Endothelial cell of umbilical vein (primary cell): Measurements from ENCODE around the gene CAV1. TPM values are rescaled to one million over a fixed set of nuclear protein-coding genes. Genes with fewer than 3 reads are reported as not detected.

Source experiments
- BruUV-seq: library from RNA; stranded (reverse); fragments of 400-500 nt; replicated peaks from 2 replicates; lab custom pipeline; 2021; lab: Mats Ljungman, UMichigan
- CTCF ChIA-PET: fragments of 300-600, 350-600 bp; sonication (Branson Sonifier 250); formaldehyde crosslinking; loops from one replicate; lab custom pipeline; 2021; ENCODE audit warnings: antibody characterized with exemption, inconsistent platforms; lab: Charles Lee
- POLR2A ChIA-PET: fragments of 300-600, 350-600 bp; sonication (Branson Sonifier 250); formaldehyde crosslinking; loops from one replicate; lab custom pipeline; 2021; ENCODE audit warnings: antibody characterized with exemption, inconsistent platforms; lab: Charles Lee
- DNase-seq: peaks from one replicate; pipeline ENCODE4 v3.0.0-alpha.2; 2011; ENCODE audit warnings: low read depth, low spot score
- FAIRE-seq: peaks from 2 replicates; lab custom pipeline; 2011; peaks lifted over from hg19 to GRCh38; lab: Jason Lieb, UNC
- H2AFZ ChIP-seq: 2 replicates; pipeline ENCODE4 v1.6.0; 2012; ENCODE audit warnings: low read depth, low read length, control low read depth, inconsistent platforms
- H3K27ac ChIP-seq: 2 replicates; pipeline ENCODE4 v1.5.1; 2011; ENCODE audit warnings: low read depth, mild to moderate bottlenecking, control low read depth, low read length, moderate library complexity; ENCODE audit not compliant: insufficient read depth
- H3K27me3 ChIP-seq, 2 experiments: 2 replicates each; pipeline versions ENCODE4 v1.6.0 to v1.6.1; 2011; ENCODE audit warnings: low read length in 2 of 2, mixed read lengths in 1 of 2; ENCODE audit not compliant: control insufficient read depth in 2 of 2, insufficient read depth in 2 of 2
- H3K36me3 ChIP-seq, 2 experiments: 2 replicates in 1 of 2; 3 replicates in 1 of 2; pipeline ENCODE4 v1.5.1; 2011; ENCODE audit warnings: low read length in 2 of 2, mild to moderate bottlenecking in 1 of 2, moderate library complexity in 1 of 2; ENCODE audit not compliant: control insufficient read depth in 2 of 2, insufficient read depth in 2 of 2; ENCODE audit errors: extremely low read depth in 1 of 2
- H3K4me1 ChIP-seq: 3 replicates; pipeline ENCODE4 v1.5.1; 2011; ENCODE audit warnings: mild to moderate bottlenecking, low read length; ENCODE audit not compliant: control insufficient read depth, insufficient read depth; ENCODE audit errors: extremely low read depth
- H3K4me2 ChIP-seq: 2 replicates; pipeline ENCODE4 v1.6.1; 2011; ENCODE audit warnings: low read length, control low read depth, mixed read lengths; ENCODE audit not compliant: insufficient read depth
- H3K4me3 ChIP-seq, 3 experiments: fragments of 200-600 bp in 1 of 3; sonication (generic), shearing (Covaris generic) in 1 of 3; replicated peaks in 1 of 3; 2 replicates each; pipeline ENCODE4 v1.5.1; 2011 to 2016; ENCODE audit warnings: control low read depth in 3 of 3, low read length in 3 of 3, mild to moderate bottlenecking in 2 of 3, inconsistent platforms in 1 of 3, low read depth in 1 of 3, moderate library complexity in 1 of 3; ENCODE audit not compliant: insufficient read depth in 1 of 3
- H3K79me2 ChIP-seq: 2 replicates; pipeline ENCODE4 v1.6.0; 2012; ENCODE audit warnings: low read length, inconsistent platforms; ENCODE audit not compliant: control insufficient read depth, insufficient read depth
- H3K9ac ChIP-seq: replicated peaks from 2 replicates; pipeline ENCODE3; 2011; ENCODE audit warnings: low read length, control low read depth; ENCODE audit not compliant: insufficient read depth; ENCODE audit errors: extremely low read depth
- H3K9me1 ChIP-seq: replicated peaks from 3 replicates; pipeline ENCODE4 v1.6.0; 2011; ENCODE audit warnings: mild to moderate bottlenecking, low read length; ENCODE audit not compliant: control insufficient read depth, insufficient read depth; ENCODE audit errors: extremely low read depth
- H3K9me3 ChIP-seq: replicated peaks from 2 replicates; pipeline ENCODE4 v1.5.1; 2012; ENCODE audit warnings: low read length, inconsistent platforms; ENCODE audit not compliant: control insufficient read depth, insufficient read depth
- H4K20me1 ChIP-seq: replicated peaks from 2 replicates; pipeline ENCODE3; 2011; ENCODE audit warnings: mild to moderate bottlenecking, low read length; ENCODE audit not compliant: control insufficient read depth, insufficient read depth; ENCODE audit errors: extremely low read depth
- EZH2 ChIP-seq: IDR thresholded peaks from 2 replicates; pipeline ENCODE4 v1.6.1; 2012; ENCODE audit warnings: borderline replicate concordance, low read depth, mild to moderate bottlenecking, moderate library complexity, low read length, inconsistent platforms; ENCODE audit not compliant: severe bottlenecking
- FOS ChIP-seq: IDR thresholded peaks from 2 replicates; pipeline ENCODE4 v1.6.1; 2011; ENCODE audit warnings: mild to moderate bottlenecking, low read length, moderate library complexity, borderline replicate concordance; ENCODE audit not compliant: insufficient read depth
- GATA2 ChIP-seq: IDR thresholded peaks from 2 replicates; pipeline ENCODE4 v1.7.0; 2011; ENCODE audit warnings: low read depth, mild to moderate bottlenecking, moderate library complexity, mixed read lengths, low read length; ENCODE audit not compliant: insufficient read length, insufficient read depth
- JUN ChIP-seq: IDR thresholded peaks from 2 replicates; pipeline ENCODE4 v1.6.1; 2011; ENCODE audit warnings: borderline replicate concordance, low read depth; ENCODE audit not compliant: insufficient read length, insufficient read depth
- MAX ChIP-seq: IDR thresholded peaks from 2 replicates; pipeline ENCODE4 v1.6.1; 2011; ENCODE audit not compliant: insufficient read depth, insufficient read length
- MYC ChIP-seq: IDR thresholded peaks from one replicate; pipeline ENCODE4 v1.6.1; 2011; ENCODE audit warnings: mild to moderate bottlenecking, low read depth, low read length
- POLR2A ChIP-seq: IDR thresholded peaks from 2 replicates; pipeline ENCODE4 v1.6.1; 2012; ENCODE audit warnings: low read depth, mild to moderate bottlenecking, control low read depth, low read length
- POLR2AphosphoS5 ChIP-seq: IDR thresholded peaks from 2 replicates; pipeline ENCODE4 v1.6.1; 2012; ENCODE audit warnings: low read depth, mild to moderate bottlenecking, control low read depth, low read length, moderate library complexity; ENCODE audit not compliant: insufficient read depth
- dilution Hi-C: fragments of 300-500 bp; cut with MboI; formaldehyde crosslinking; loops from one replicate; pipeline ENCODE4 v1.15.0; 2019; ENCODE audit warnings: low sequenced_read_pairs; ENCODE audit not compliant: extremely low pct_ligation_motif_present
- intact Hi-C: fragments of 100-400 bp; cut with micrococcal nuclease; formaldehyde crosslinking; loops from one replicate; pipeline ENCODE4 v1.10.0; 2022
- polyA plus RNA-seq, 4 experiments: library from polyadenylated mRNA; depleted of rRNA in 3 of 4; stranded (reverse) in 3 of 4; unstranded in 1 of 4; fragments of >200 nt; gene quantifications; 2 replicates each; pipeline versions ENCODE4 v1.2.1 to v1.2.3, GENCODE V29; 2011 to 2012; ENCODE audit warnings: missing spikeins in 1 of 4
- total RNA-seq: library from RNA; stranded (reverse); gene quantifications from 2 replicates; pipeline ENCODE4 v1.2.3, GENCODE V29; 2021
- TF ChIP-seq, protein P1 (sequence below), 2 donors: IDR thresholded peaks; 1 replicate in 1 of 2; 2 replicates in 1 of 2; pipeline ENCODE4 v1.5.1; 2011; ENCODE audit warnings: low read length in 2 of 2, mild to moderate bottlenecking in 2 of 2, moderate library complexity in 2 of 2, control low read depth in 1 of 2, inconsistent platforms in 1 of 2, low read depth in 1 of 2; ENCODE audit not compliant: insufficient read depth in 1 of 2; ENCODE audit errors: extremely low read depth in 1 of 2

Gene CAV1
- total and polyA plus RNA-seq, 2 donors (not counting 3 experiments of a cell fraction or from before 2014, with no cell fraction given): 1,483 to 3,129 TPM

- no peak overlapping the region for H2AFZ ChIP-seq
- POLR2A ChIA-PET: no interaction called here
- no peaks in the 10 kb centered on the region for H3K9me3 ChIP-seq
- peaks cover 29 to 50% of the 10 kb centered on the region in 2 experiments for H3K36me3 ChIP-seq
- intact Hi-C loops: no loop called here
- DNase-seq (peak; percentile 61), FAIRE-seq (peak; percentile 56)
- H3K27me3 ChIP-seq: no peaks in the 10 kb centered on the region
- peaks cover 3% of the 10 kb centered on the region for H4K20me1 ChIP-seq
- H3K4me1 ChIP-seq: peaks cover 36% of the 10 kb centered on the region
- no peak for TF ChIP-seq POLR2AphosphoS5
- no peak for TF ChIP-seq GATA2
- TF ChIP-seq, protein P1, sequence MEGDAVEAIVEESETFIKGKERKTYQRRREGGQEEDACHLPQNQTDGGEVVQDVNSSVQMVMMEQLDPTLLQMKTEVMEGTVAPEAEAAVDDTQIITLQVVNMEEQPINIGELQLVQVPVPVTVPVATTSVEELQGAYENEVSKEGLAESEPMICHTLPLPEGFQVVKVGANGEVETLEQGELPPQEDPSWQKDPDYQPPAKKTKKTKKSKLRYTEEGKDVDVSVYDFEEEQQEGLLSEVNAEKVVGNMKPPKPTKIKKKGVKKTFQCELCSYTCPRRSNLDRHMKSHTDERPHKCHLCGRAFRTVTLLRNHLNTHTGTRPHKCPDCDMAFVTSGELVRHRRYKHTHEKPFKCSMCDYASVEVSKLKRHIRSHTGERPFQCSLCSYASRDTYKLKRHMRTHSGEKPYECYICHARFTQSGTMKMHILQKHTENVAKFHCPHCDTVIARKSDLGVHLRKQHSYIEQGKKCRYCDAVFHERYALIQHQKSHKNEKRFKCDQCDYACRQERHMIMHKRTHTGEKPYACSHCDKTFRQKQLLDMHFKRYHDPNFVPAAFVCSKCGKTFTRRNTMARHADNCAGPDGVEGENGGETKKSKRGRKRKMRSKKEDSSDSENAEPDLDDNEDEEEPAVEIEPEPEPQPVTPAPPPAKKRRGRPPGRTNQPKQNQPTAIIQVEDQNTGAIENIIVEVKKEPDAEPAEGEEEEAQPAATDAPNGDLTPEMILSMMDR (IDR thresholded peaks at IDR 0.05; ENCODE audit: extremely low read depth in 1 of 2, insufficient read depth in 1 of 2, low read depth in 1 of 2, low read length in 2 of 2): no peak
- no peak for TF ChIP-seq FOS
- TF ChIP-seq MAX: no peak
- TF ChIP-seq MYC: no peak
- TF ChIP-seq JUN: no peak
- no peak for TF ChIP-seq EZH2
- TF ChIP-seq POLR2A: no peak
- peaks cover 93% of the 10 kb centered on the region for H3K79me2 ChIP-seq
- no peak overlapping the region for H3K27ac ChIP-seq
- CTCF ChIA-PET: interaction anchor here (3.8 kb wide), 1 partner anchor 53 kb away, joined by 13 read pairs; no protein-coding TSS in a partner anchor
- H3K4me3 ChIP-seq: no peak overlapping the region
- dilution Hi-C loops: no loop called here
- no TSS peak for BruUV-seq
- peak overlapping the region; percentile 34 for H3K4me2 ChIP-seq
- H3K9ac ChIP-seq: no peak overlapping the region
- no peaks in the 10 kb centered on the region for H3K9me1 ChIP-seq
These were observed 10.6 kb downstream of the CAV1 start for GRCh38 chr7:116535416-116535815.
